Common myeloid progenitor, CD34-positive (primary cell): ENCODE data around the gene MIEF1.

Experiments
- CTCF ChIA-PET: fragments of 350-600 bp; sonication (Branson Sonifier 250); formaldehyde crosslinking; loops from one replicate; lab custom pipeline; 2021; ENCODE audit warnings: antibody characterized with exemption; lab: Charles Lee
- POLR2A ChIA-PET: fragments of 350-600 bp; sonication (Branson Sonifier 250); formaldehyde crosslinking; loops from one replicate; lab custom pipeline; 2021; ENCODE audit warnings: antibody characterized with exemption; lab: Charles Lee
- DNase-seq, 3 donors: peaks; one replicate each; pipeline versions ENCODE4 v3.0.0 to v3.0.0-alpha.2; 2013
- H3K27ac ChIP-seq, 2 experiments: 1 replicate in 1 of 2; 2 replicates in 1 of 2; pipeline ENCODE4 v1.7.0; 2013; ENCODE audit warnings: inconsistent platforms in 2 of 2, low read length in 2 of 2, mild to moderate bottlenecking in 2 of 2, low read depth in 1 of 2, moderate library complexity in 1 of 2; ENCODE audit not compliant: severe bottlenecking in 2 of 2, insufficient read depth in 1 of 2, poor library complexity in 1 of 2
- H3K27me3 ChIP-seq, 5 experiments: replicated peaks in 2 of 5; 1 replicate in 3 of 5; 2 replicates in 2 of 5; pipeline versions ENCODE4 v1.6.1 to v1.7.0; 2013; ENCODE audit warnings: low read length in 4 of 5, mild to moderate bottlenecking in 2 of 5, moderate library complexity in 2 of 5, inconsistent platforms in 1 of 5; ENCODE audit not compliant: insufficient read depth in 5 of 5, control insufficient read depth in 4 of 5
- H3K36me3 ChIP-seq, 4 experiments: 1 replicate in 2 of 4; 2 replicates in 2 of 4; pipeline versions ENCODE4 v1.6.1 to v1.7.0; 2013; ENCODE audit warnings: low read length in 3 of 4, control low read depth in 1 of 4, mild to moderate bottlenecking in 1 of 4; ENCODE audit not compliant: control insufficient read depth in 4 of 4, insufficient read depth in 4 of 4
- H3K4me1 ChIP-seq, 4 experiments: 1 replicate in 3 of 4; 2 replicates in 1 of 4; pipeline versions ENCODE4 v1.6.1 to v1.7.1; 2013; ENCODE audit warnings: low read length in 3 of 4, mild to moderate bottlenecking in 3 of 4, control low read depth in 1 of 4, inconsistent platforms in 1 of 4, moderate library complexity in 1 of 4; ENCODE audit not compliant: control insufficient read depth in 4 of 4, insufficient read depth in 4 of 4; ENCODE audit errors: control extremely low read depth in 1 of 4
- H3K4me3 ChIP-seq, 7 experiments: 1 replicate in 4 of 7; 2 replicates in 3 of 7; pipeline versions ENCODE4 v1.5.1 to v1.7.0; 2013; ENCODE audit warnings: mild to moderate bottlenecking in 7 of 7, low read length in 6 of 7, moderate library complexity in 6 of 7, inconsistent platforms in 2 of 7, low read depth in 2 of 7, control low read depth in 1 of 7; ENCODE audit not compliant: insufficient read depth in 4 of 7, control insufficient read depth in 1 of 7; ENCODE audit errors: extremely low read depth in 1 of 7
- H3K9me3 ChIP-seq, 5 experiments: 1 replicate in 4 of 5; 2 replicates in 1 of 5; pipeline versions ENCODE4 v1.6.1 to v1.7.1; 2013; ENCODE audit warnings: low read length in 4 of 5, mild to moderate bottlenecking in 2 of 5, inconsistent platforms in 1 of 5, low read depth in 1 of 5, moderate library complexity in 1 of 5; ENCODE audit not compliant: control insufficient read depth in 4 of 5, insufficient read depth in 2 of 5; ENCODE audit errors: control extremely low read depth in 1 of 5
- WGBS: methylation state at CpG from one replicate; pipeline ENCODE4 v1.1.5; 2013; ENCODE audit not compliant: insufficient coverage; 5-methylcytosine and 5-hydroxymethylcytosine counted together

MIEF1 gene

GRCh38 chr22:39547587-39547947 is 45.5 kb downstream of the MIEF1 start:
- DNase-seq: no peak
- H3K4me1 ChIP-seq: peaks cover 0 to 5% (median 0%) of the 10 kb centered on the region in 4 experiments
- 81% methylated on average over 2 of the region's 2 CpGs for WGBS
- no peak overlapping the region for H3K4me3 ChIP-seq
- H3K27ac ChIP-seq: no peak overlapping the region
- ChIA-PET CTCF (interaction anchor here (1.1 kb wide), 1 partner anchor 13 kb away, joined by 4 read pairs; no protein-coding TSS in a partner anchor), POLR2A (no interaction called here)
- peaks cover 3 to 80% (median 23%) of the 10 kb centered on the region in 5 experiments for H3K27me3 ChIP-seq
- H3K36me3 ChIP-seq: no peaks in the 10 kb centered on the region
- H3K9me3 ChIP-seq: no peaks in the 10 kb centered on the region

GRCh38 chr22:39553429-39553828 is 51.3 kb downstream of the MIEF1 start:
- DNase-seq: no peak
- no peaks in the 10 kb centered on the region for H3K9me3 ChIP-seq
- H3K4me1 ChIP-seq: peaks cover 0 to 7% (median 2%) of the 10 kb centered on the region in 4 experiments
- no CpG with 5 or more reads among the region's 3 CpGs for WGBS
- no peaks in the 10 kb centered on the region for H3K36me3 ChIP-seq
- no peak overlapping the region for H3K4me3 ChIP-seq
- peaks cover 2 to 91% (median 43%) of the 10 kb centered on the region in 5 experiments for H3K27me3 ChIP-seq
- CTCF ChIA-PET: no interaction called here
- POLR2A ChIA-PET: interaction anchor here (0.6 kb wide), 1 partner anchor 437 kb away, joined by 5 read pairs; no protein-coding TSS in a partner anchor
- H3K27ac ChIP-seq: no peak overlapping the region

- no peak for DNase-seq
- no peak overlapping the region for H3K27ac ChIP-seq
- POLR2A ChIA-PET: no interaction called here
- no peaks in the 10 kb centered on the region for H3K36me3 ChIP-seq
- peaks cover 2 to 91% (median 51%) of the 10 kb centered on the region in 5 experiments for H3K27me3 ChIP-seq
- no peaks in the 10 kb centered on the region for H3K9me3 ChIP-seq
- H3K4me3 ChIP-seq: no peak overlapping the region
- peaks cover 0 to 7% (median 2%) of the 10 kb centered on the region in 4 experiments for H3K4me1 ChIP-seq
- 75% methylated on average over 3 of the region's 3 CpGs for WGBS
- CTCF ChIA-PET: no interaction called here
These were observed 52.1 kb downstream of the MIEF1 start for GRCh38 chr22:39554151-39554550.

DNA sequence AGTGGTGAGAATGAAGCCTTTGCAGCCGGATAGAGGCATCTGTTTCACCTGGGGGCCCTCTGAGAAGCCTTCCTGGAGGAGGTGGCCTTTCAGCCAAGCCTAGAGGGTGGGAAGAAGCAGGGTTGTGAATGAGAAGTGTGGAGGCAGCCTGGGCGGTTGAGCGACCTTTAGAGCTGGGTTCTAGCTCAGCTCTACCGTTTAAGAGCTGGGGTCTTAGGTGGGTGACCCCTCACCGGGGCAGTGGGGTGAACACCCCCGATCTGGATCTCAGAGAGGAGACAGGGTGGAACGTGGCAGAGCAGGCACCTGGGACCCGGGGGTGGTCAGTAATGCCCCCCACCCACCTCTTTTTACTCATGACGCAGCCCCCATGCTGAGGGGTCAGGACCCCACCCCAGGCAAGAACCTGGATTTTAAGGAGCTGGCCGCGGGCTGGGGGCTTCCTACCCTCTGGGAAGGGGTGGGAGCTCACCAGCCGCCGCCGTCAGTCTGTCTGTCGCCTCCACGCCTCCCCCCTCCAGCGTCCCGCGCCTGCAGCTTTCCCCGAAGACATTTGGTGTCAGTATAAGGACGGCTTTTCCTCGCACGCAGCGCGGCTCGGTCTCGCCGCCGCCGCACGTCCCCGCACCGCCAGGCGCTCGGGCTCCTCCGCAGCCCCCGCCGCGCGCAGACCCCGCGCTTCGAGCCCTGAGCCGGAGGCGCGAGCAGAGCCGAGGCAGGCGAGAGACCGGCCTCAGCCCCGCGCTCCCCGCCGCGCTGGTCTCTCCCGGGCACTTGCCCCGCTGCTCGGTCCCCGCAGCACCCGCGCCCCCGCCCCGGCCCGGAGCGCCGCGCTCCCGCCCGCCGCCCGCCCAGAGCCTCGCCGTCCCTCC is 55.1 kb downstream of the MIEF1 start:
- H3K4me3 ChIP-seq: peak overlapping the region in 2 of 7 experiments; percentile 32 to 33
- 7% methylated on average over 46 of the region's 72 CpGs for WGBS
- H3K36me3 ChIP-seq: no peaks in the 10 kb centered on the region
- peaks cover 2 to 92% (median 47%) of the 10 kb centered on the region in 5 experiments for H3K27me3 ChIP-seq
- POLR2A ChIA-PET: no interaction called here
- H3K9me3 ChIP-seq: no peaks in the 10 kb centered on the region
- DNase-seq: peak; percentile 32 to 47 (median 39)
- CTCF ChIA-PET: interaction anchor here (1.6 kb wide), 1 partner anchor 23 kb away, joined by 3 read pairs; no protein-coding TSS in a partner anchor
- H3K4me1 ChIP-seq: peaks cover 0 to 7% (median 2%) of the 10 kb centered on the region in 4 experiments
- no peak overlapping the region for H3K27ac ChIP-seq

- 5% methylated on average over 16 of the region's 34 CpGs for WGBS
- Histone ChIP-seq H3K27me3 (peaks cover 2 to 87% (median 39%) of the 10 kb centered on the region in 5 experiments), H3K4me1 (peaks cover 0 to 7% (median 2%) of the 10 kb centered on the region in 4 experiments), H3K27ac (no peak overlapping the region), H3K4me3 (no peak overlapping the region), H3K9me3 (no peaks in the 10 kb centered on the region), H3K36me3 (no peaks in the 10 kb centered on the region)
- ChIA-PET CTCF (interaction anchor here (1.5 to 2.1 kb wide), 2 partner anchors 466 to 474 kb away, joined by 3 to 6 read pairs; no protein-coding TSS in a partner anchor), POLR2A (no interaction called here)
- DNase-seq: no peak
These were observed 56.2 kb downstream of the MIEF1 start for GRCh38 chr22:39558254-39558727.

DNA sequence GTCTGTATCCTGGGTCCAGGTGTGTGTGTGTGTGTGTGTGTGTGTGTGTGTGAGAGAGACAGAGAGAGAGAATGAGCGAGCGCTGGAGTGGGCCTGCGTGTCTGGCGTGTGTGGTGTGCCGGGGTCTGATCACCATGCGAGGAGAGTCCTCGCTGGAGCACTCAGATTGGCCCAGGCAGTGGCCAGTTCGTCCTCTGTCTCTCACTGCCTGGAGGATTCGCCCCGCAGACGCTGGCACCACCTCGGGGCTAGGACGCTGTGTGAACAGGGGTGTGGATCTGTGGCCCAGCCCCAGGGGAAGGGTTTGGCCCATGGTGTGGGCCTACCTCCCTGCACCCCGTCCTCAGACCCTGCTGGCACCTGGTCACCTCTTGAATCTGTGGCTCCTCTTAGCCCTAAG is 56.9 kb downstream of the MIEF1 start:
- Histone ChIP-seq H3K27me3 (peaks cover 2 to 83% (median 39%) of the 10 kb centered on the region in 5 experiments), H3K4me3 (no peak overlapping the region), H3K4me1 (peaks cover 0 to 7% (median 2%) of the 10 kb centered on the region in 4 experiments), H3K36me3 (no peaks in the 10 kb centered on the region), H3K9me3 (no peaks in the 10 kb centered on the region), H3K27ac (no peak overlapping the region)
- no peak for DNase-seq
- POLR2A ChIA-PET: interaction anchor here (0.6 kb wide), 1 partner anchor 16 kb away, joined by 3 read pairs; no protein-coding TSS in a partner anchor
- 92% methylated on average over 13 of the region's 14 CpGs for WGBS
- CTCF ChIA-PET: interaction anchor here (0.9 to 2.1 kb wide), 3 partner anchors 24 to 474 kb away, joined by 3 to 6 read pairs (median 3); no protein-coding TSS in a partner anchor
